HEK293T (cell line): Measurements from ENCODE around the gene ARNT2.

Source experiments
- NFRKB ChIP-seq: fragments of 450-650 bp; IDR thresholded peaks from 2 replicates; pipeline ENCODE4 v1.6.1; 2016; ENCODE audit warnings: mild to moderate bottlenecking, moderate library complexity
- SP1 ChIP-seq: fragments of 450-650 bp; IDR thresholded peaks from 2 replicates; pipeline ENCODE4 v1.6.1; 2017
- SUZ12 ChIP-seq: fragments of 450-650 bp; IDR thresholded peaks from 2 replicates; pipeline ENCODE4 v1.6.1; 2016; ENCODE audit warnings: mild to moderate bottlenecking

GRCh38 chr15:80587816-80588456 lies 183.8 kb downstream of the ARNT2 start:
- TF ChIP-seq SP1 (no peak), SUZ12 (no peak), NFRKB (no peak)
